Smooth muscle cell (in vitro differentiated cells): Measurements from ENCODE around the gene FAN1. TPM values are rescaled to one million over a fixed set of nuclear protein-coding genes. Genes with fewer than 3 reads are reported as not detected.

Source experiments
- DNase-seq: peaks from one replicate; lab custom pipeline; 2025; ENCODE audit not compliant: unreplicated experiment; lab: John Stamatoyannopoulos, UW
- H2AFZ ChIP-seq: fragments of 200-600 bp; sonication (generic); 2 replicates; pipeline ENCODE4 v1.6.0; 2016; ENCODE audit warnings: antibody characterized with exemption, low read depth, mild to moderate bottlenecking
- H3F3A ChIP-seq: fragments of 200-600 bp; sonication (generic); 2 replicates; pipeline ENCODE4 v1.6.0; 2017; ENCODE audit warnings: antibody characterized with exemption, low read depth
- H3K27ac ChIP-seq: fragments of 200-600 bp; sonication (generic); 2 replicates; pipeline ENCODE4 v1.5.1; 2016; ENCODE audit warnings: low read depth, mild to moderate bottlenecking
- H3K27me3 ChIP-seq: fragments of 200-600 bp; sonication (generic); 2 replicates; pipeline ENCODE4 v1.6.1; 2016; ENCODE audit warnings: low read depth, mild to moderate bottlenecking
- H3K36me3 ChIP-seq: fragments of 200-600 bp; sonication (generic); 2 replicates; pipeline ENCODE4 v1.5.1; 2016; ENCODE audit warnings: low read depth
- H3K4me1 ChIP-seq: fragments of 200-600 bp; sonication (generic); 2 replicates; pipeline ENCODE4 v1.5.1; 2016; ENCODE audit warnings: low read depth
- H3K4me2 ChIP-seq: fragments of 200-600 bp; sonication (generic); 2 replicates; pipeline ENCODE4 v1.6.0; 2016; ENCODE audit warnings: mild to moderate bottlenecking
- H3K4me3 ChIP-seq: fragments of 200-600 bp; sonication (generic); 2 replicates; pipeline ENCODE4 v1.5.1; 2016; ENCODE audit warnings: mild to moderate bottlenecking
- H3K79me2 ChIP-seq: fragments of 200-600 bp; sonication (generic); 2 replicates; pipeline ENCODE4 v1.6.0; 2016; ENCODE audit warnings: low read depth, mild to moderate bottlenecking
- H3K9ac ChIP-seq: fragments of 200-600 bp; sonication (generic); 2 replicates; pipeline ENCODE4 v1.6.0; 2016; ENCODE audit warnings: low read depth
- H3K9me3 ChIP-seq: fragments of 200-600 bp; sonication (generic); replicated peaks from 2 replicates; pipeline ENCODE4 v1.5.1; 2016; ENCODE audit warnings: low read depth
- H4K20me1 ChIP-seq: fragments of 200-600 bp; sonication (generic); 2 replicates; pipeline ENCODE4 v1.6.0; 2016; ENCODE audit warnings: low read depth
- WGBS: methylation state at CpG from one replicate; pipeline ENCODE4 v1.1.7; 2016; ENCODE audit warnings: low lambda C conversion rate; 5-methylcytosine and 5-hydroxymethylcytosine counted together
- polyA plus RNA-seq: library from polyadenylated mRNA; unstranded; fragments of >200 nt; fragmentation: Nextera tagmentation; extraction: Ambion mirVana; gene quantifications from 2 replicates; pipeline ENCODE4 v1.2.1, GENCODE V29; 2016
- total RNA-seq: library from RNA; depleted of rRNA; stranded (reverse); fragments of >200 nt; gene quantifications from 2 replicates; pipeline ENCODE4 v1.2.3, GENCODE V29; 2014
- TF ChIP-seq, protein P1 (sequence below): fragments of 200-600 bp; sonication (generic); IDR thresholded peaks from 2 replicates; pipeline ENCODE4 v1.5.1; 2017; ENCODE audit warnings: borderline replicate concordance, mild to moderate bottlenecking, antibody characterized with exemption; ENCODE audit not compliant: insufficient read depth, poor library complexity, severe bottlenecking

FAN1 gene
- total and polyA plus RNA-seq, 2 experiments from 2014 or later: 7.7 to 12.1 TPM

DNA sequence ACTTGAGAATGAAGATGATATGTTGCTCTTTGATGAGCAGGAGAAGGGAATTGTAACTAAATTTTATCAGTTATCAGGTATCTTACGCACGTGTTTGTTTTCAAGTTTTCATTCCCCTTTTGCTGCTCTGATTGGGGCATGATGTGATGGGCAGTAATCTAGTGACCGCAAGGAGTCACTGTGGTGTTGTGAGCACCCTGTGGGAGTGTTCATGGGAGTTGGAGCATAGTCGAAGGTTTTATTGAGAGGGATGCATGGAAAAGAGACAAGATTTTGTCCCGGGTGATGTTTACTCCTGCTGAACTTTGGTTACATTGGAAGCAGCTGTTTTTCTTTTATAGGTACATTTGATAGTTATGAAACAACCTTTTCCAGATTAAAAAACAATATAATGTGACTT, 2.1 kb downstream of the FAN1 start:
- no peak overlapping the region for H2AFZ ChIP-seq
- no peak overlapping the region for H3K27ac ChIP-seq
- H3K36me3 ChIP-seq: no peaks in the 10 kb centered on the region
- no peaks in the 10 kb centered on the region for H3K27me3 ChIP-seq
- H3K9me3 ChIP-seq: no peaks in the 10 kb centered on the region
- peaks cover 7% of the 10 kb centered on the region for H3K4me1 ChIP-seq
- TF ChIP-seq, protein P1, sequence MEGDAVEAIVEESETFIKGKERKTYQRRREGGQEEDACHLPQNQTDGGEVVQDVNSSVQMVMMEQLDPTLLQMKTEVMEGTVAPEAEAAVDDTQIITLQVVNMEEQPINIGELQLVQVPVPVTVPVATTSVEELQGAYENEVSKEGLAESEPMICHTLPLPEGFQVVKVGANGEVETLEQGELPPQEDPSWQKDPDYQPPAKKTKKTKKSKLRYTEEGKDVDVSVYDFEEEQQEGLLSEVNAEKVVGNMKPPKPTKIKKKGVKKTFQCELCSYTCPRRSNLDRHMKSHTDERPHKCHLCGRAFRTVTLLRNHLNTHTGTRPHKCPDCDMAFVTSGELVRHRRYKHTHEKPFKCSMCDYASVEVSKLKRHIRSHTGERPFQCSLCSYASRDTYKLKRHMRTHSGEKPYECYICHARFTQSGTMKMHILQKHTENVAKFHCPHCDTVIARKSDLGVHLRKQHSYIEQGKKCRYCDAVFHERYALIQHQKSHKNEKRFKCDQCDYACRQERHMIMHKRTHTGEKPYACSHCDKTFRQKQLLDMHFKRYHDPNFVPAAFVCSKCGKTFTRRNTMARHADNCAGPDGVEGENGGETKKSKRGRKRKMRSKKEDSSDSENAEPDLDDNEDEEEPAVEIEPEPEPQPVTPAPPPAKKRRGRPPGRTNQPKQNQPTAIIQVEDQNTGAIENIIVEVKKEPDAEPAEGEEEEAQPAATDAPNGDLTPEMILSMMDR: peak; percentile 14
- 93% methylated on average over 5 of the region's 5 CpGs for WGBS
- no peak overlapping the region for H3K4me2 ChIP-seq
- no peak overlapping the region for H3K9ac ChIP-seq
- no peak overlapping the region for H3K4me3 ChIP-seq
- peaks cover 3% of the 10 kb centered on the region for H4K20me1 ChIP-seq
- no peaks in the 10 kb centered on the region for H3K79me2 ChIP-seq
- no peak for DNase-seq
- H3F3A ChIP-seq: no peaks in the 10 kb centered on the region

- no peak for DNase-seq
- Histone ChIP-seq H4K20me1 (peaks cover 3% of the 10 kb centered on the region), H3K79me2 (no peaks in the 10 kb centered on the region), H2AFZ (no peak overlapping the region), H3K9ac (no peak overlapping the region), H3K36me3 (no peaks in the 10 kb centered on the region), H3K4me3 (no peak overlapping the region), H3F3A (no peaks in the 10 kb centered on the region), H3K27ac (no peak overlapping the region), H3K4me2 (no peak overlapping the region), H3K4me1 (peaks cover 7% of the 10 kb centered on the region), H3K9me3 (no peaks in the 10 kb centered on the region), H3K27me3 (no peaks in the 10 kb centered on the region)
- WGBS: 87% methylated on average over 4 of the region's 4 CpGs
- TF ChIP-seq, protein P1: no peak
These were observed 2.7 kb downstream of the FAN1 start for GRCh38 chr15:30906366-30906765.

DNA sequence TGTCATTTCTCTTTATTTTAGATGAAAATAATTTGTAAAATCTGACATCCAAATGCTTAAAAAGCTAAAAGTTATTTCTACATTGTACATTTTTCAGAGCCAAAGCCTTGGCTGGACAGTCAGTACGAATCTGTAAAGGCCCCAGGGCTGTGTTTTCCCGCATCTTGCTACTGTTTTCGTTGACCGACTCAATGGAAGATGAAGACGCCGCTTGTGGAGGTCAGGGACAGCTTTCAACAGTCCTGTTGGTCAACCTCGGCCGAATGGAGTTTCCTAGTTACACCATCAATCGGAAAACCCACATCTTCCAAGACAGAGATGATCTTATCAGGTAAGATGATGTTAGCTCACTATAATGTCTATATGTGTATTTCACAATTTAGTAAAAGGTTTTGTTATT, 10.0 kb downstream of the FAN1 start:
- WGBS: 98% methylated on average over 9 of the region's 9 CpGs
- no peaks in the 10 kb centered on the region for H3K27me3 ChIP-seq
- TF ChIP-seq, protein P1: no peak
- H3K9ac ChIP-seq: no peak overlapping the region
- H4K20me1 ChIP-seq: peaks cover 5% of the 10 kb centered on the region
- H3F3A ChIP-seq: no peaks in the 10 kb centered on the region
- H2AFZ ChIP-seq: no peak overlapping the region
- no peak overlapping the region for H3K27ac ChIP-seq
- no peaks in the 10 kb centered on the region for H3K4me1 ChIP-seq
- H3K36me3 ChIP-seq: peaks cover 22% of the 10 kb centered on the region
- no peak overlapping the region for H3K4me3 ChIP-seq
- DNase-seq: no peak
- H3K9me3 ChIP-seq: no peaks in the 10 kb centered on the region
- H3K4me2 ChIP-seq: no peak overlapping the region
- peaks cover 5% of the 10 kb centered on the region for H3K79me2 ChIP-seq

- H3K9ac ChIP-seq: no peak overlapping the region
These were observed 13.3 kb downstream of the FAN1 start for GRCh38 chr15:30917013-30917412.

More at GRCh38 chr15:30917013-30917412, 13.3 kb downstream of the FAN1 start:
- peaks cover 3% of the 10 kb centered on the region for H4K20me1 ChIP-seq
- no peak overlapping the region for H3K4me2 ChIP-seq
- H3K4me1 ChIP-seq: peaks cover 9% of the 10 kb centered on the region
- DNase-seq: no peak
- H3K27ac ChIP-seq: no peak overlapping the region
- WGBS: 80% methylated on average over 6 of the region's 6 CpGs
- H2AFZ ChIP-seq: no peak overlapping the region
- no peaks in the 10 kb centered on the region for H3K9me3 ChIP-seq
- no peaks in the 10 kb centered on the region for H3F3A ChIP-seq
- H3K27me3 ChIP-seq: no peaks in the 10 kb centered on the region
- TF ChIP-seq, protein P1: no peak
- H3K4me3 ChIP-seq: no peak overlapping the region
- peaks cover 23% of the 10 kb centered on the region for H3K36me3 ChIP-seq
- peaks cover 5% of the 10 kb centered on the region for H3K79me2 ChIP-seq
